Measurements from ENCODE around the gene CUTA. TPM values are rescaled to one million over a fixed set of nuclear protein-coding genes. Genes with fewer than 3 reads are reported as not detected.

Gene CUTA
- total RNA-seq, 1 experiment from 2014 or later: 257 TPM

- Mint-ChIP-seq H3K36me3 (ENCODE audit: insufficient read depth in 1 of 3, low read depth in 3 of 3) (peaks cover 38 to 61% (median 56%) of the 10 kb centered on the region in 3 experiments; a peak in 6 of 7 replicates), H3K4me3 (no peak overlapping the region), H3K4me1 (peaks cover 22 to 24% of the 10 kb centered on the region in 2 experiments), H3K27ac (peak overlapping the region in 1 of 3 experiments; percentile 22; a peak in 2 of 7 replicates), H3K27me3 (ENCODE audit: low read depth) (no peaks in the 10 kb centered on the region), H3K9me3 (no peaks in the 10 kb centered on the region)
- Histone ChIP-seq H3K79me1 (ENCODE audit: insufficient read depth, low read depth, low read length, poor library complexity, severe bottlenecking) (peaks cover 8% of the 10 kb centered on the region), H2AK5ac (ENCODE audit: insufficient read length, low read length) (no peak overlapping the region), H3K4me2 (ENCODE audit: insufficient read depth, insufficient read length, low read length) (no peak overlapping the region), H2BK15ac (ENCODE audit: low read depth, low read length) (no peak overlapping the region), H3K23ac (ENCODE audit: insufficient read length, low read depth, low read length) (no peak overlapping the region), H4K91ac (ENCODE audit: insufficient read length, low read depth, low read length) (no peak overlapping the region), H2AFZ (ENCODE audit: low read length) (no peak overlapping the region), H2BK12ac (ENCODE audit: insufficient read length, low read depth, low read length) (no peak overlapping the region), H3K4me1 (ENCODE audit: insufficient read depth, low read length) (peaks cover 2% of the 10 kb centered on the region; the same call in 1 of the 2 replicates), H3K27ac (ENCODE audit: insufficient read length, low read depth, low read length) (no peak overlapping the region), H3K27me3 (ENCODE audit: insufficient read depth, low read length) (no peaks in the 10 kb centered on the region), H3K4ac (ENCODE audit: low read depth, low read length) (no peak overlapping the region), H3K18ac (ENCODE audit: insufficient read length, low read depth, low read length) (no peak overlapping the region), H2BK20ac (ENCODE audit: low read depth, low read length, poor library complexity, severe bottlenecking) (no peak overlapping the region), H3K23me2 (ENCODE audit: insufficient read length, low read depth, low read length, poor library complexity, severe bottlenecking) (peaks cover 6% of the 10 kb centered on the region), H3T11ph (ENCODE audit: low read length) (no peak overlapping the region), H4K5ac (ENCODE audit: insufficient read length, low read depth, low read length) (no peak overlapping the region), H2BK120ac (ENCODE audit: low read depth, low read length, poor library complexity, severe bottlenecking) (no peak overlapping the region), H4K8ac (replicated peaks; ENCODE audit: insufficient read length, low read depth, low read length) (no peak overlapping the region), H3K9ac (ENCODE audit: extremely low read depth, insufficient read length, low read length) (no peak overlapping the region), H4K20me1 (ENCODE audit: control insufficient read depth, insufficient read depth, insufficient read length) (no peaks in the 10 kb centered on the region), H3K79me2 (ENCODE audit: insufficient read depth, low read length) (peaks cover 34% of the 10 kb centered on the region), H3K14ac (ENCODE audit: insufficient read depth, low read length) (no peak overlapping the region), H3K56ac (ENCODE audit: insufficient read length, low read depth, low read length) (no peak overlapping the region), H3K9me3 (ENCODE audit: control insufficient read depth, low read depth, low read length) (no peaks in the 10 kb centered on the region), H2BK5ac (ENCODE audit: insufficient read length, low read length) (no peak overlapping the region)
- WGBS (ENCODE audit: extremely low coverage, insufficient read length, low lambda C conversion rate): no CpG with 5 or more reads among the region's 1 CpG
- DNase-seq: no peak
- TF ChIP-seq CTCF (conservative IDR thresholded peaks at IDR 0.05): no peak
These were observed 20.4 kb downstream of the CUTA start for GRCh38 chr6:33397541-33397940.

Measured in H9 (cell line).